Caki2 (cell line): ENCODE data around the gene FXYD2. TPM values are rescaled to one million over a fixed set of nuclear protein-coding genes. Genes with fewer than 3 reads are reported as not detected.
A peak's percentile ranks its signal among the peaks of the same experiment; 100 is the strongest.

Source experiments
- DNase-seq: peaks from one replicate; pipeline ENCODE4 v3.0.0-alpha.2; 2015; ENCODE audit warnings: low read depth
- in situ Hi-C: cut with HindIII; loops from 2 replicates; pipeline ENCODE4 v1.10.0; 2016; ENCODE audit warnings: low sequenced_read_pairs, low pct_unique_long_range_greater_than_20kb, mixed read lengths
- total RNA-seq: library from RNA; depleted of rRNA; stranded (reverse); fragments of >200 nt; shearing (Covaris generic); gene quantifications from 2 replicates; pipeline ENCODE4 v1.2.3, GENCODE V29; 2014; ENCODE audit warnings: low replicate concordance

FXYD2 gene
- total RNA-seq, 1 experiment from 2014 or later, result 427 TPM

- DNase-seq, result no peak
- in situ Hi-C loops, result no loop called here
Measured at GRCh38 chr11:117839380-117839881, 14.9 kb upstream of the FXYD2 start.

GRCh38 chr11:117838901-117839300, 14.4 kb upstream of the FXYD2 start:
- in situ Hi-C loops, result no loop called here
- DNase-seq, result no peak

GRCh38 chr11:117837791-117838190, 13.2 kb upstream of the FXYD2 start:
- in situ Hi-C loops, result no loop called here

GRCh38 chr11:117837070-117837776, 12.7 kb upstream of the FXYD2 start:
- no peak for DNase-seq
- in situ Hi-C loops, result no loop called here

More at GRCh38 chr11:117837791-117838190, 13.2 kb upstream of the FXYD2 start:
- DNase-seq, result no peak

GRCh38 chr11:117836077-117836960, 11.8 kb upstream of the FXYD2 start:
- in situ Hi-C loops, result no loop called here
- no peak for DNase-seq

- in situ Hi-C loops, result no loop called here
- DNase-seq, result no peak
Measured at GRCh38 chr11:117835576-117835975, 11.0 kb upstream of the FXYD2 start.

- DNase-seq, result no peak
- in situ Hi-C loops, result no loop called here
Measured at GRCh38 chr11:117834838-117835443, 10.4 kb upstream of the FXYD2 start.

- no peak for DNase-seq
- in situ Hi-C loops, result no loop called here
Measured at GRCh38 chr11:117834068-117834810, 9.7 kb upstream of the FXYD2 start.

- DNase-seq, result peak; percentile 31
- in situ Hi-C loops, result no loop called here
Measured at GRCh38 chr11:117833401-117833891, 8.9 kb upstream of the FXYD2 start.

GRCh38 chr11:117832511-117832910, 8.0 kb upstream of the FXYD2 start:
- DNase-seq, result no peak
- in situ Hi-C loops, result no loop called here

GRCh38 chr11:117831661-117832415, 7.3 kb upstream of the FXYD2 start:
- in situ Hi-C loops, result no loop called here
- DNase-seq, result no peak

GRCh38 chr11:117830674-117831351, 6.3 kb upstream of the FXYD2 start:
- in situ Hi-C loops, result no loop called here
- DNase-seq, result no peak

GRCh38 chr11:117830072-117830471, 5.5 kb upstream of the FXYD2 start:
- no peak for DNase-seq
- in situ Hi-C loops, result no loop called here

- no peak for DNase-seq
- in situ Hi-C loops, result no loop called here
Measured at GRCh38 chr11:117829369-117829725, 4.8 kb upstream of the FXYD2 start.

- in situ Hi-C loops, result no loop called here
- peak; percentile 78 for DNase-seq
Measured at GRCh38 chr11:117828611-117829368, 4.2 kb upstream of the FXYD2 start.
